GM19467 (cell line): ENCODE measurements around the gene ATP6V1E1.
"Not testable (repeated sequence)": the region's sequence is repeated elsewhere in the genome, so short reads cannot be mapped to it uniquely, and the experiment has no call there.

Experiments
- ATAC-seq: cut with Tn5 transposase; IDR thresholded peaks from one replicate; pipeline ENCODE4 v1.9.1; 2021; ENCODE audit warnings: mild to moderate bottlenecking, moderate library complexity; ENCODE audit not compliant: unreplicated experiment

ATP6V1E1 gene

GRCh38 chr22:17628406-17629172, at the start of gene ATP6V1E1:
TSS of gene ATP6V1E1 (minus strand) at chr22:17628749. CDS start at chr22:17628635, 114 bp downstream.
- peak; percentile 97 for ATAC-seq

GRCh38 chr22:17675584-17675983, 47.0 kb upstream of the ATP6V1E1 start:
- no peak for ATAC-seq

- ATAC-seq = no peak
These were observed 45.6 kb upstream of the ATP6V1E1 start for GRCh38 chr22:17674152-17674551.

- ATAC-seq = no peak
These were observed 44.0 kb upstream of the ATP6V1E1 start for GRCh38 chr22:17672417-17672991.

- not testable (repeated sequence) for ATAC-seq
These were observed 43.1 kb upstream of the ATP6V1E1 start for GRCh38 chr22:17671521-17672092.

- ATAC-seq = no peak
These were observed 37.3 kb upstream of the ATP6V1E1 start for GRCh38 chr22:17665854-17666253.

- ATAC-seq = no peak
These were observed 36.7 kb upstream of the ATP6V1E1 start for GRCh38 chr22:17665248-17665647.

- ATAC-seq = no peak
These were observed 36.0 kb upstream of the ATP6V1E1 start for GRCh38 chr22:17664414-17665055.

GRCh38 chr22:17656870-17657395, 28.4 kb upstream of the ATP6V1E1 start:
- ATAC-seq = no peak

GRCh38 chr22:17655289-17655688, 26.7 kb upstream of the ATP6V1E1 start:
- ATAC-seq = no peak

- no peak for ATAC-seq
These were observed 20.0 kb upstream of the ATP6V1E1 start for GRCh38 chr22:17648569-17648968.

- ATAC-seq = no peak
These were observed 19.4 kb upstream of the ATP6V1E1 start for GRCh38 chr22:17647991-17648390.

GRCh38 chr22:17647452-17647851, 18.9 kb upstream of the ATP6V1E1 start:
- ATAC-seq = no peak

- not testable (repeated sequence) for ATAC-seq
These were observed 13.8 kb upstream of the ATP6V1E1 start for GRCh38 chr22:17642357-17642756.

GRCh38 chr22:17641269-17641668, 12.7 kb upstream of the ATP6V1E1 start:
- ATAC-seq = no peak

- no peak for ATAC-seq
These were observed 10.7 kb upstream of the ATP6V1E1 start for GRCh38 chr22:17639247-17639741.

- peak; percentile 81 for ATAC-seq
These were observed 10.1 kb upstream of the ATP6V1E1 start, which contains the start of gene BCL2L13 for GRCh38 chr22:17638432-17639246. TSS of gene BCL2L13 (plus strand) at chr22:17638757. CDS start at chr22:17655712, 16,955 bp downstream.

GRCh38 chr22:17638182-17638431, 9.6 kb upstream of the ATP6V1E1 start:
- ATAC-seq = peak; percentile 11

- no peak for ATAC-seq
These were observed 9.1 kb upstream of the ATP6V1E1 start for GRCh38 chr22:17637490-17638181.

GRCh38 chr22:17636850-17637249, 8.3 kb upstream of the ATP6V1E1 start:
- not testable (repeated sequence) for ATAC-seq
